HEK293T (cell line): ENCODE data around the gene PLPPR5.

Experiments
- CTCF ChIA-PET: fragments of 350-600 bp; formaldehyde crosslinking; extraction: SDS; loops from one replicate; lab custom pipeline; 2021; ENCODE audit warnings: antibody characterized with exemption, inconsistent platforms; lab: Yijun Ruan, JAX
- POLR2A ChIA-PET: fragments of 350-600 bp; formaldehyde crosslinking; extraction: SDS; loops from one replicate; lab custom pipeline; 2020; ENCODE audit warnings: antibody characterized with exemption, inconsistent platforms; lab: Yijun Ruan, JAX
- DNase-seq: peaks from one replicate; pipeline ENCODE4 v3.0.0; 2012; ENCODE audit warnings: mixed read lengths; ENCODE audit errors: extremely low spot score
- ARNT ChIP-seq: fragments of 450-650 bp; IDR thresholded peaks from 2 replicates; pipeline ENCODE4 v1.6.1; 2017; ENCODE audit warnings: mild to moderate bottlenecking
- BHLHE40 ChIP-seq: fragments of 450-650 bp; IDR thresholded peaks from 2 replicates; pipeline ENCODE4 v1.6.1; 2016; ENCODE audit warnings: mild to moderate bottlenecking, moderate library complexity, borderline replicate concordance
- CTBP1 ChIP-seq: fragments of 450-650 bp; IDR thresholded peaks from 2 replicates; pipeline ENCODE4 v1.6.1; 2016; ENCODE audit warnings: borderline replicate concordance
- ELF4 ChIP-seq: fragments of 450-650 bp; IDR thresholded peaks from 2 replicates; pipeline ENCODE4 v1.6.1; 2017; ENCODE audit warnings: antibody characterized with exemption
- FOXA1 ChIP-seq: fragments of 450-650 bp; IDR thresholded peaks from 2 replicates; pipeline ENCODE4 v1.6.1; 2016; ENCODE audit warnings: mild to moderate bottlenecking
- FOXK2 ChIP-seq: fragments of 450-650 bp; IDR thresholded peaks from 2 replicates; pipeline ENCODE4 v1.6.1; 2016; ENCODE audit warnings: mild to moderate bottlenecking
- FOXM1 ChIP-seq: fragments of 450-650 bp; IDR thresholded peaks from 2 replicates; pipeline ENCODE4 v1.6.1; 2017; ENCODE audit warnings: mild to moderate bottlenecking, borderline replicate concordance
- HDGF ChIP-seq: fragments of 450-650 bp; IDR thresholded peaks from 2 replicates; pipeline ENCODE4 v1.6.1; 2017; ENCODE audit warnings: antibody characterized with exemption, borderline replicate concordance
- L3MBTL2 ChIP-seq: fragments of 450-650 bp; conservative IDR thresholded peaks from 2 replicates; pipeline ENCODE4 v1.6.1; 2016; ENCODE audit warnings: mild to moderate bottlenecking
- LEF1 ChIP-seq: fragments of 450-650 bp; IDR thresholded peaks from 2 replicates; pipeline ENCODE4 v1.6.1; 2017; ENCODE audit warnings: mild to moderate bottlenecking, borderline replicate concordance
- NFRKB ChIP-seq: fragments of 450-650 bp; IDR thresholded peaks from 2 replicates; pipeline ENCODE4 v1.6.1; 2016; ENCODE audit warnings: mild to moderate bottlenecking, moderate library complexity
- PKNOX1 ChIP-seq: fragments of 450-650 bp; IDR thresholded peaks from 2 replicates; pipeline ENCODE4 v1.6.1; 2016
- SP1 ChIP-seq: fragments of 450-650 bp; IDR thresholded peaks from 2 replicates; pipeline ENCODE4 v1.6.1; 2017
- SUZ12 ChIP-seq: fragments of 450-650 bp; IDR thresholded peaks from 2 replicates; pipeline ENCODE4 v1.6.1; 2016; ENCODE audit warnings: mild to moderate bottlenecking
- TARDBP ChIP-seq: fragments of 450-650 bp; IDR thresholded peaks from 2 replicates; pipeline ENCODE4 v1.6.1; 2016
- ZNF384 ChIP-seq: fragments of 450-650 bp; IDR thresholded peaks from 2 replicates; pipeline ENCODE4 v1.6.1; 2016

Gene PLPPR5

GRCh38 chr1:98903261-98903660 lies 101.4 kb downstream of the PLPPR5 start:
- ChIA-PET POLR2A (no interaction called here), CTCF (no interaction called here)
- TF ChIP-seq LEF1: no peak
- TF ChIP-seq BHLHE40: no peak
- no peak for TF ChIP-seq SP1
- no peak for DNase-seq

GRCh38 chr1:98898940-98899339 lies 105.7 kb downstream of the PLPPR5 start:
- CTCF ChIA-PET: no interaction called here

GRCh38 chr1:98897479-98897878 lies 107.2 kb downstream of the PLPPR5 start:
- ChIA-PET POLR2A (no interaction called here), CTCF (no interaction called here)
- no peak for DNase-seq
- TF ChIP-seq TARDBP (no peak), PKNOX1 (peak; percentile 46)

More at GRCh38 chr1:98898940-98899339, 105.7 kb downstream of the PLPPR5 start:
- no peak for DNase-seq
- POLR2A ChIA-PET: no interaction called here
- TF ChIP-seq BHLHE40 (no peak), FOXA1 (no peak), CTBP1 (no peak), HDGF (no peak), SUZ12 (no peak), L3MBTL2 (no peak), TARDBP (no peak), NFRKB (no peak), FOXK2 (no peak), LEF1 (no peak)

- TF ChIP-seq LEF1: no peak
- no peak for TF ChIP-seq ARNT
- no peak for TF ChIP-seq ELF4
- TF ChIP-seq BHLHE40: no peak
- no peak for TF ChIP-seq FOXM1
- TF ChIP-seq PKNOX1: no peak
- TF ChIP-seq ZNF384: no peak
- no peak for TF ChIP-seq NFRKB
- no peak for TF ChIP-seq L3MBTL2
- no peak for TF ChIP-seq CTBP1
- no peak for TF ChIP-seq TARDBP
- no peak for TF ChIP-seq SUZ12
- TF ChIP-seq HDGF: no peak
- no peak for TF ChIP-seq FOXK2
- no peak for TF ChIP-seq FOXA1
- no peak for TF ChIP-seq SP1
- ChIA-PET POLR2A (no interaction called here), CTCF (no interaction called here)
- DNase-seq: no peak
Measured at GRCh38 chr1:98896711-98897445, 107.8 kb downstream of the PLPPR5 start.

- ChIA-PET POLR2A (no interaction called here), CTCF (no interaction called here)
- TF ChIP-seq FOXM1 (no peak), PKNOX1 (no peak), FOXK2 (no peak), TARDBP (no peak), FOXA1 (no peak), CTBP1 (no peak), L3MBTL2 (no peak), HDGF (no peak)
- DNase-seq: no peak
Measured at GRCh38 chr1:98893371-98893770, 111.3 kb downstream of the PLPPR5 start.

- CTCF ChIA-PET: interaction anchor here (0.6 kb wide), 1 partner anchor 184 kb away, joined by 3 read pairs; no protein-coding TSS in a partner anchor
- POLR2A ChIA-PET: no interaction called here
- no peak for DNase-seq
- TF ChIP-seq HDGF: no peak
- no peak for TF ChIP-seq SP1
- no peak for TF ChIP-seq ELF4
- no peak for TF ChIP-seq FOXM1
- TF ChIP-seq L3MBTL2: no peak
- TF ChIP-seq TARDBP: no peak
- no peak for TF ChIP-seq NFRKB
Measured at GRCh38 chr1:98888869-98889268, 115.8 kb downstream of the PLPPR5 start.

- TF ChIP-seq CTBP1 (no peak), TARDBP (no peak), ELF4 (no peak), FOXK2 (no peak), FOXA1 (no peak), LEF1 (no peak), HDGF (no peak), ARNT (no peak), PKNOX1 (no peak), NFRKB (no peak), FOXM1 (no peak), L3MBTL2 (no peak), SP1 (no peak), BHLHE40 (no peak), SUZ12 (no peak), ZNF384 (no peak)
- ChIA-PET CTCF (no interaction called here), POLR2A (no interaction called here)
- no peak for DNase-seq
Measured at GRCh38 chr1:98887507-98887906, 117.2 kb downstream of the PLPPR5 start.
